GM21515 (cell line): Measurements from ENCODE around the gene SAT2.
"Not testable (repeated sequence)": the region's sequence is repeated elsewhere in the genome, so short reads cannot be mapped to it uniquely, and the experiment has no call there.

Experiments used
- ATAC-seq: cut with Tn5 transposase; IDR thresholded peaks from one replicate; pipeline ENCODE4 v1.9.1; 2021; ENCODE audit not compliant: unreplicated experiment

Gene SAT2

GRCh38 chr17:7634384-7634783 is 6.8 kb upstream of the SAT2 start:
- no peak for ATAC-seq

- ATAC-seq, result no peak
These were observed 5.5 kb upstream of the SAT2 start for GRCh38 chr17:7633093-7633492.

- ATAC-seq, result no peak
These were observed 4.9 kb upstream of the SAT2 start for GRCh38 chr17:7632492-7632894.

GRCh38 chr17:7631398-7632380 is 4.1 kb upstream of the SAT2 start:
- ATAC-seq, result no peak

- no peak for ATAC-seq
These were observed 2.4 kb upstream of the SAT2 start, which contains the start of gene SHBG for GRCh38 chr17:7629939-7630571. Gene SHBG (plus strand): TSS chr17:7630135. CDS start chr17:7630173, 38 bp downstream.

GRCh38 chr17:7626956-7627249 is 718 bp downstream of the SAT2 start:
- ATAC-seq, result no peak

- ATAC-seq, result no peak
These were observed 1.3 kb downstream of the SAT2 start for GRCh38 chr17:7626307-7626706.

- ATAC-seq, result not testable (repeated sequence)
These were observed 1.9 kb downstream of the SAT2 start for GRCh38 chr17:7625749-7626148.

GRCh38 chr17:7623661-7624060 is 4.0 kb downstream of the SAT2 start:
- ATAC-seq, result no peak

- no peak for ATAC-seq
These were observed 6.8 kb downstream of the SAT2 start for GRCh38 chr17:7620835-7621234.

GRCh38 chr17:7618608-7619007 is 9.0 kb downstream of the SAT2 start:
- no peak for ATAC-seq

- no peak for ATAC-seq
These were observed 12.3 kb downstream of the SAT2 start for GRCh38 chr17:7615265-7615747.

GRCh38 chr17:7614425-7615264 is 13.0 kb downstream of the SAT2 start, which contains the start of gene FXR2:
Gene FXR2 (minus strand): TSS chr17:7614897. CDS start chr17:7614532, 365 bp downstream.
- peak; percentile 86 for ATAC-seq

GRCh38 chr17:7613769-7614424 is 13.7 kb downstream of the SAT2 start:
- ATAC-seq, result no peak

GRCh38 chr17:7612294-7612640 is 15.4 kb downstream of the SAT2 start:
- ATAC-seq, result no peak

GRCh38 chr17:7611635-7612293 is 15.9 kb downstream of the SAT2 start:
- ATAC-seq, result no peak

- ATAC-seq, result no peak
These were observed 17.0 kb downstream of the SAT2 start for GRCh38 chr17:7610641-7611040.

GRCh38 chr17:7606280-7606679 is 21.3 kb downstream of the SAT2 start:
- ATAC-seq, result no peak

GRCh38 chr17:7597561-7597960 is 30.1 kb downstream of the SAT2 start:
- ATAC-seq, result not testable (repeated sequence)

GRCh38 chr17:7593296-7593695 is 34.3 kb downstream of the SAT2 start:
- no peak for ATAC-seq
